ENCODE measurements around the gene OMA1. TPM values are rescaled to one million over a fixed set of nuclear protein-coding genes. Genes with fewer than 3 reads are reported as not detected.

Gene OMA1
- total RNA-seq, 4 donors from 2014 or later: 17.1 to 32.2 (median 29.0) TPM

DNA sequence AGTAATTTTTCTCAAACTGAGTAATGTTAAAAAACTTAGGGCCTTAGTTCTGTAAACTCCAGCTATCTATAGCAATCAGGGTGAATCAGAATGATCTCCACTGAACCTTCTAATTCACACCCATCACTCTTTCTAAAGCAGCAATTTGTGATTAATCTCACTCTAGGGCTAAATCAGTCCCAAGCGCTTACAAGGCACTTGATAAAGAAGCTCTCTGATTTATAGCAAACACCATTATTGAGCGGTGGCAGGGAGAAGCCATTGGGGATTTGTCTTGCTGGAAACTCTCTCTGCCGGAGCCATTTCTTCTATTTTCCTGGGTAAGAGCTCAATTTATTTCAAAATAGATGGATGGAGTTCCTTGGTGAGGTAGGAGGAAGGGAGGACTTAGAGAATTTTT is 77.0 kb downstream of the OMA1 start:
- TF ChIP-seq, protein P1, sequence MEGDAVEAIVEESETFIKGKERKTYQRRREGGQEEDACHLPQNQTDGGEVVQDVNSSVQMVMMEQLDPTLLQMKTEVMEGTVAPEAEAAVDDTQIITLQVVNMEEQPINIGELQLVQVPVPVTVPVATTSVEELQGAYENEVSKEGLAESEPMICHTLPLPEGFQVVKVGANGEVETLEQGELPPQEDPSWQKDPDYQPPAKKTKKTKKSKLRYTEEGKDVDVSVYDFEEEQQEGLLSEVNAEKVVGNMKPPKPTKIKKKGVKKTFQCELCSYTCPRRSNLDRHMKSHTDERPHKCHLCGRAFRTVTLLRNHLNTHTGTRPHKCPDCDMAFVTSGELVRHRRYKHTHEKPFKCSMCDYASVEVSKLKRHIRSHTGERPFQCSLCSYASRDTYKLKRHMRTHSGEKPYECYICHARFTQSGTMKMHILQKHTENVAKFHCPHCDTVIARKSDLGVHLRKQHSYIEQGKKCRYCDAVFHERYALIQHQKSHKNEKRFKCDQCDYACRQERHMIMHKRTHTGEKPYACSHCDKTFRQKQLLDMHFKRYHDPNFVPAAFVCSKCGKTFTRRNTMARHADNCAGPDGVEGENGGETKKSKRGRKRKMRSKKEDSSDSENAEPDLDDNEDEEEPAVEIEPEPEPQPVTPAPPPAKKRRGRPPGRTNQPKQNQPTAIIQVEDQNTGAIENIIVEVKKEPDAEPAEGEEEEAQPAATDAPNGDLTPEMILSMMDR (IDR thresholded peaks at IDR 0.05): no peak
- TF ChIP-seq POLR2A (IDR thresholded peaks at IDR 0.05) (no peak), EP300 (IDR thresholded peaks at IDR 0.05) (no peak)
- H3K9me3 ChIP-seq: no peaks in the 10 kb centered on the region
- H3K27me3 ChIP-seq: no peaks in the 10 kb centered on the region
- DNase-seq (ENCODE audit: low spot score in 2 of 2): no peak
- H3K4me1 ChIP-seq: no peaks in the 10 kb centered on the region
- no peak overlapping the region for H3K27ac ChIP-seq
- peaks cover 0 to 38% (median 0%) of the 10 kb centered on the region in 3 donors for H3K36me3 ChIP-seq
- WGBS, 2 donors: 53 to 80% methylated on average over 3 of the region's 3 CpGs
- no peak overlapping the region for H3K4me3 ChIP-seq

DNA sequence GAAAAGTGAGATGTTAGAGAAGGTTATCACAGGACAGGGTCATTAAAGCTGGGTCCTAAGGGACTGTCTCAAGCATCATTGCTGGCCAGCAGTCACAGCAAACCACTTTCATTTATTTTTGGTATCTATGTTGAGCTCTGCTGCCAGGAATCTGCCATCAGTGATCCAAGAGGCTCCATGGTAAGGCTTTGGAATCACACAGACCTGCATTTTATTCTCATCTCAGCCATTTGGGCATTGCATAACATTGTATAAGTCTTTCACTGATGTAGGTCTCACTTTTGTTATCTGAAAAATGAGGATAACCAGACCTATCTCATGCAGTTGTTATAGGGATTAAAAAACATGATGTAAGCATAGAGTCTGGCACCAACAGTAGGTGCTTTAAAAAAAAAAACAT is 77.5 kb downstream of the OMA1 start:
- H3K4me3 ChIP-seq: no peak overlapping the region
- no peak for TF ChIP-seq EP300 (IDR thresholded peaks at IDR 0.05)
- no peak for TF ChIP-seq POLR2A (IDR thresholded peaks at IDR 0.05)
- TF ChIP-seq, protein P1 (IDR thresholded peaks at IDR 0.05): no peak
- no peaks in the 10 kb centered on the region for H3K4me1 ChIP-seq
- DNase-seq (ENCODE audit: low spot score in 2 of 2): no peak
- H3K27ac ChIP-seq: no peak overlapping the region
- peaks cover 0 to 38% (median 0%) of the 10 kb centered on the region in 3 donors for H3K36me3 ChIP-seq
- no peaks in the 10 kb centered on the region for H3K27me3 ChIP-seq
- H3K9me3 ChIP-seq: no peaks in the 10 kb centered on the region

- Histone ChIP-seq H3K27me3 (no peaks in the 10 kb centered on the region), H3K4me1 (no peaks in the 10 kb centered on the region), H3K36me3 (peaks cover 0 to 41% (median 0%) of the 10 kb centered on the region in 3 donors), H3K27ac (no peak overlapping the region), H3K4me3 (no peak overlapping the region), H3K9me3 (no peaks in the 10 kb centered on the region)
- TF ChIP-seq POLR2A (IDR thresholded peaks at IDR 0.05): no peak
- TF ChIP-seq EP300 (IDR thresholded peaks at IDR 0.05): no peak
- TF ChIP-seq, protein P1 (IDR thresholded peaks at IDR 0.05): no peak
- DNase-seq (ENCODE audit: low spot score in 2 of 2): no peak
- WGBS, 2 donors: 71 to 85% methylated on average over 5 of the region's 5 CpGs
Measured at GRCh38 chr1:58468612-58469011, 77.9 kb downstream of the OMA1 start.

DNA sequence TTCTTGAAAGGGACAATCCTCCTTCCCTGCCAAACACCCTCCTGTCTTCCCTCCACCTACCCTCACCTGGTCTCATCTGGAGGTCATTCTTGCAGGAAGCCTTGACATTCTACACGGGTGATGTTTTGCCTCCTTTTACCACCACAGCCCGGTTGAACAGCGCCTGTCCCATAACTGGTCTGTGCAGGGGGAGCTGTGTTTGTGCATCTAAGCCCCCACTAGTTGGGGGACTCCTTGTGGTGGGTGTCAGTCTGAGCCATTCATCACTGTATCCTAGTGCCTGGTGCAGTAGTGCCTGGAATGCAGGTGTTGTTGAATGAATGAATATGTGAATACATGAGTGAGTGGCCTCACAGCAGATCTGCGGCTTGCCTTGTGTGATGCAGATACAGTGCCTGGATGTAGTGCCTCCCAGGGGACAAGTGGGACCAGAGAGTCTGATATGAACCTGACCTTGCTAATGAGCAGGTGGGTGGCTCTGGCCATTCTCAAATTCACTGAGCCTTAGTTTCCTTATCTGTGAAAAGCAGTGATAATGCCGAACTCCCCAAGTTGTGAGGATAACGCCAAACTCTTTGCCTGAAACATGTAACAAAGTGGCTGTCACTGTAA is 79.8 kb downstream of the OMA1 start:
- TF ChIP-seq EP300 (IDR thresholded peaks at IDR 0.05): no peak
- TF ChIP-seq POLR2A (IDR thresholded peaks at IDR 0.05): no peak
- TF ChIP-seq, protein P1 (IDR thresholded peaks at IDR 0.05): no peak
- DNase-seq (ENCODE audit: low spot score in 2 of 2): no peak
- Histone ChIP-seq H3K27me3 (no peaks in the 10 kb centered on the region), H3K4me1 (no peaks in the 10 kb centered on the region), H3K36me3 (peaks cover 0 to 51% (median 0%) of the 10 kb centered on the region in 3 donors), H3K27ac (no peak overlapping the region), H3K9me3 (no peaks in the 10 kb centered on the region), H3K4me3 (no peak overlapping the region)
- 85 to 92% methylated on average over 6 of the region's 6 CpGs for WGBS, 2 donors

DNA sequence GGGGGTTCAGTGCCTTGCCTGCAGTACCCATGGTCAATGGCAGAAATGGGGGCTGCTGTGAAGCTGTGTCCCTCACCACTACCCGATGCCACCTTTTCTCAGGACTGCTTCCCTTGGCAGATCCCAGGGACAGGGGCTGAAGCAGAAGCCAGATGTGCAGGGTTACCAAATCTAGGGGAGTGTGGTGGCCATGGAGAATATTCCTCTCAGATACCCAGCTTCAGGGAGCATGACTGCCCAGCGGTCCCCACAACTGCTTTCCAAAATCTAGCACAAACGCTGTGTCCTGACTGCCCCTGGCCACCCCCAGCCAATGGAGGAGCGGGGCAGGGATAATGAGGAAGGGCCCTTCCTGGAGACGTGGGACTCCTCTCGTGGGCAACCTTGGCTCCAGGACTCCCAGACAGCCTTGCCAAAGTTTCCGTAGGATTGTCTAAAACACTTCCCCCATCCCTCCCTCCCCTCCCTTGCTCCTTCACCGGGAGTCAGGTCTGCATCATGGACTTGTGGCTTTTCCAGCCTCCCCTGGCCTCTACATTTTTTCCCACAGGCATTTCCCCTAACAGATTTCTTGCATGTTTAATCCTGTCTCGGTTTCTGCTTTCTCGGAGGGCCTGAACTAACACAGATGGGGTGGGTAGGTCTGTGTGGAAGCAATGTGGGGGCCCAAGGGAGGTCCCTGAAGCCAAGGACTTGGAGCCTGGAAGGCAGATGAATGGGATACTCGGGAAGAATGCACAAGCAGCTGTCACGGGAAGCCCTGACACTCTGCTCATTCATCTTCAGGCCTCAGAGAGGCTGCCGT is 80.5 kb downstream of the OMA1 start:
- Histone ChIP-seq H3K27ac (no peak overlapping the region), H3K27me3 (no peaks in the 10 kb centered on the region), H3K4me1 (no peaks in the 10 kb centered on the region), H3K9me3 (no peaks in the 10 kb centered on the region), H3K36me3 (peaks cover 0 to 51% (median 0%) of the 10 kb centered on the region in 3 donors), H3K4me3 (no peak overlapping the region)
- 55 to 67% methylated on average over 13 of the region's 13 CpGs for WGBS, 2 donors
- no peak for DNase-seq (ENCODE audit: low spot score in 2 of 2)
- TF ChIP-seq POLR2A (IDR thresholded peaks at IDR 0.05): no peak
- TF ChIP-seq EP300 (IDR thresholded peaks at IDR 0.05): no peak
- TF ChIP-seq, protein P1 (IDR thresholded peaks at IDR 0.05): no peak
